AG04449 (cell line): ENCODE data around the gene MICALL2.

Source experiments
- CTCF ChIA-PET: fragments of 350-600 bp; formaldehyde crosslinking; extraction: SDS; loops from one replicate; lab custom pipeline; 2021; ENCODE audit warnings: antibody characterized with exemption; lab: Yijun Ruan, JAX
- POLR2A ChIA-PET: fragments of 400-600, 350-600 bp; formaldehyde crosslinking; extraction: SDS; loops from one replicate; lab custom pipeline; 2020; ENCODE audit warnings: antibody characterized with exemption, inconsistent platforms; lab: Yijun Ruan, JAX
- DNase-seq: peaks from one replicate; pipeline ENCODE4 v3.0.0-alpha.2; 2010; ENCODE audit warnings: low read depth, low spot score
- H3K4me3 ChIP-seq: 2 replicates; pipeline ENCODE4 v1.5.1; 2011; ENCODE audit warnings: low read depth, mild to moderate bottlenecking, control low read depth, low read length
- TF ChIP-seq, protein P1 (sequence below): IDR thresholded peaks from one replicate; pipeline ENCODE4 v1.5.1; 2011; ENCODE audit warnings: mild to moderate bottlenecking, moderate library complexity, low read length, control low read depth, inconsistent platforms; ENCODE audit not compliant: insufficient read depth; ENCODE audit errors: missing control alignments

The MICALL2 gene

DNA sequence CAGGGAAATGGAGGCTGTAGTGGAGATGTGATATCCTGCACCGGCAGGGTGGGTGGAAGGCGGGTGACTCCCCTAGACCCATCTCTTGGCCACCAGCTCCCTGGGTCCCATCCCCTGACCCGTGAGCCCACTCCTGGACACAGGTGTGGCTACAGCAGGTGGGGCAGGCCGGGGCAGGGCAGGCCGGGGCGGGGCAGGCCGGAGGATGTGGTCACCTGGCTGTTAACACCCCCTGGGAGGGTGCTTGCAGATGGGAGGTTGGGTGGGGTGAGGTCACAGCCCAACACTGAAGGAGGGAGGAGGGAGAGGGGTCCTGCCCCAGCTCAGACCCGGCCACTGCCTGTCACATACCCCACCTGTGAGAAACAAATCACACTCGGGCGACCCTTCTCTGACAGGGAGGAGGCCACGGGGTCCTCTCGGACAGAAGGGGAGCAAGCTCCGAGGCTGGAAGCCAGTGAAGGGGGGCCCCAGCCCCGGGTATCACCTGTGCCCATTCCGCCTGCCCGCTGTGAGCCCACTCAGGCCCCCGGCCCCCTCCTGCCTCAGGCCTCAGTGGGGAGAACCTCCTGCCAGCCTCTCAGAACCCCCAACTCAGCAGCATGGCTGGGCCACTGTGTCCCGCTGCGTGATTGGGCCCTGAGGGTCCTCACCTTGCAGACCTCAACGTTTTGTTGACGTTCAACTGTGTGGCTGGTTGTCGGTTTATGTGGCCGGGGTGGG is 74.0 kb downstream of the MICALL2 start:
- no peak overlapping the region for H3K4me3 ChIP-seq
- no peak for DNase-seq
- TF ChIP-seq, protein P1, sequence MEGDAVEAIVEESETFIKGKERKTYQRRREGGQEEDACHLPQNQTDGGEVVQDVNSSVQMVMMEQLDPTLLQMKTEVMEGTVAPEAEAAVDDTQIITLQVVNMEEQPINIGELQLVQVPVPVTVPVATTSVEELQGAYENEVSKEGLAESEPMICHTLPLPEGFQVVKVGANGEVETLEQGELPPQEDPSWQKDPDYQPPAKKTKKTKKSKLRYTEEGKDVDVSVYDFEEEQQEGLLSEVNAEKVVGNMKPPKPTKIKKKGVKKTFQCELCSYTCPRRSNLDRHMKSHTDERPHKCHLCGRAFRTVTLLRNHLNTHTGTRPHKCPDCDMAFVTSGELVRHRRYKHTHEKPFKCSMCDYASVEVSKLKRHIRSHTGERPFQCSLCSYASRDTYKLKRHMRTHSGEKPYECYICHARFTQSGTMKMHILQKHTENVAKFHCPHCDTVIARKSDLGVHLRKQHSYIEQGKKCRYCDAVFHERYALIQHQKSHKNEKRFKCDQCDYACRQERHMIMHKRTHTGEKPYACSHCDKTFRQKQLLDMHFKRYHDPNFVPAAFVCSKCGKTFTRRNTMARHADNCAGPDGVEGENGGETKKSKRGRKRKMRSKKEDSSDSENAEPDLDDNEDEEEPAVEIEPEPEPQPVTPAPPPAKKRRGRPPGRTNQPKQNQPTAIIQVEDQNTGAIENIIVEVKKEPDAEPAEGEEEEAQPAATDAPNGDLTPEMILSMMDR, result no peak
- ChIA-PET POLR2A (no interaction called here), CTCF (no interaction called here)
